Breast epithelium (tissue), 3 donors: Measurements from ENCODE around the gene PAX4.

Experiments
- CTCF ChIP-seq, 3 donors: fragments of 450-650 bp; IDR thresholded peaks; one replicate each; pipeline ENCODE4 v1.5.1; 2016 to 2017; ENCODE audit warnings: antibody characterized with exemption in 3 of 3, mild to moderate bottlenecking in 3 of 3, moderate library complexity in 3 of 3
- POLR2AphosphoS5 ChIP-seq, 3 donors: sonication (generic); formaldehyde crosslinking; IDR thresholded peaks; one replicate each; pipeline ENCODE4 v1.6.1; 2017; ENCODE audit warnings: antibody characterized with exemption in 3 of 3

GRCh38 chr7:127653396-127653795 is 35.5 kb upstream of the PAX4 start:
- TF ChIP-seq CTCF (IDR thresholded peaks at IDR 0.05): no peak
- no peak for TF ChIP-seq POLR2AphosphoS5 (IDR thresholded peaks at IDR 0.05)
